ENCODE measurements around the gene SBK2.

Gene SBK2

GRCh38 chr19:55483706-55484592, 53.0 kb downstream of the SBK2 start:
- no peak for DNase-seq

GRCh38 chr19:55482967-55483705, 53.8 kb downstream of the SBK2 start:
- no peak for DNase-seq

- DNase-seq, result no peak
These were observed 54.6 kb downstream of the SBK2 start for GRCh38 chr19:55482156-55482961.

- DNase-seq, result no peak
These were observed 55.2 kb downstream of the SBK2 start for GRCh38 chr19:55481794-55482155.

- DNase-seq, result no peak
These were observed 55.7 kb downstream of the SBK2 start for GRCh38 chr19:55481148-55481793.

GRCh38 chr19:55479451-55480230, 57.3 kb downstream of the SBK2 start:
- DNase-seq, result no peak

GRCh38 chr19:55479045-55479444, 57.9 kb downstream of the SBK2 start:
- DNase-seq, result no peak

Measured in amniotic stem cell (primary cell).